CD4-positive, alpha-beta T cell treated with Interleukin-2 at 100 ng/mL for 4 hours (primary cell): ENCODE data around the gene DOK5.

ENCODE experiments used
- DNase-seq: peaks from one replicate; pipeline ENCODE4 v3.0.0-alpha.2; 2020; ENCODE audit warnings: low spot score

The DOK5 gene

GRCh38 chr20:54648421-54649142, 173.2 kb downstream of the DOK5 start:
- DNase-seq, result no peak

- peak; percentile 51 for DNase-seq
Measured at GRCh38 chr20:54649511-54649962, 174.1 kb downstream of the DOK5 start.

GRCh38 chr20:54650052-54650719, 174.8 kb downstream of the DOK5 start:
- DNase-seq, result no peak

- no peak for DNase-seq
Measured at GRCh38 chr20:54651252-54651651, 175.9 kb downstream of the DOK5 start.

DNA sequence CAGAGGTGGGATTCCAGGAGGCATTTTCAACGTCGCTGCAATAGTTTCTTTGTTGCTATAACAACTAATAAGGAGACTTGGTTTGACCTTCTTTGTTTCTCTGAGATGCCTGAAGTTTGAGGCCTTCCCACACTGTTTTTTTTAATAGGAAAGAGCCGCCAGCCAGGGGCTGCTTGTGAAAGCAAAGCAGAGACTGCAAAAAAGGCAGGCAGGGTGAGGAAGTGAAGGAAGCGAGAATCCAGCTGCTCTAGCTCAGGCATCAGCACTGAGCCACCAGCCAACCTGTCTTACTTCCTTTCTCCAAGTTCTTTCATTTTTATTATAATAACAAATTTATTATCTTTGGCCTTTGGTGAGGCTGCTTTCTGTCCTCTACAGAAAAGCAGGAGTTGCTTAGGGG, 179.1 kb downstream of the DOK5 start:
- DNase-seq, result no peak

DNA sequence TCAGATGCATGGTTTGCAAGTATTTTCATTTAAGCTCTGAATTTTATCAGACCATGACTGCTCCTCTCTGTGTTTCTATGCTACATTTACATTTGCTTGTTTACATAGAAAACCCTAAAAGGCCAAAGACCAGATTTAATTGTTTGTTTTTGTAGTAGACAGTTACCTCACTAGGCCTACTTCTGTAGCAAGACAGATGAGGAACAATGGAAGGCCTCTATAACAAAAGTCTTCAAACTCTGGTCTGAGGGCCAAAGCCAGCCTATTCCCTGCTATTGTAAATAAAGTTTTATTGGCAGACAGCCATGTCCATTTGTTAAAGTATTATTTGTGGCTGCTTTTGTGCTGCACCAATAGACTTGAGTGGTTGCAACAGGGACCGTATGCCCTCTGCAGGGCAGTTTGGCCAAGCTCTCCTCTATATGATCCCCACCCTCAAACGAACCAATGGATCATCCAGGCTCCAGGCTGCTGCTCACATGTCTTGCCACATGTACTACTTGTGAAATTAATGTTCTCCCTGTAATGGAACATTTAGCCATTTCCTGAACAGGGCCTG, 182.0 kb downstream of the DOK5 start:
- no peak for DNase-seq

DNA sequence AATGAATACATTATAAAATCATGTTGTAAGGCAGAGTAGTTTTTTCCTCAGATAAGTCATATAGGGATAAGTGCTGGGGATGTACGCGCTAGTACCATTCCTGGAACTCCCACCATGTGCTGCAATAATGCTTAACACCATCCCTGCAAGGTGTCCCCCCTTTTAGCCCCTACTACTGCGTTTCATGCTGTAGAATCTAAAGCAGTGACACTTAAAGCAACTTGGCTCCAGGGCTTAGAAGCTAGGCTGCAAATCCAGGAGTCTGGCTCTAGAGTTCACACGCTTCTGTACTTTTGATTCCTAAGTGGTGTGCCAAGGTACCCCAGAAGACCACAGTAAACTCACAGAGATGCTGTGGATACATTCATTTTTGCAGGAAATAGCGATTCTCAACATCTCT, 183.1 kb downstream of the DOK5 start:
- DNase-seq, result no peak

- no peak for DNase-seq
Measured at GRCh38 chr20:54661265-54661664, 185.9 kb downstream of the DOK5 start.

DNA sequence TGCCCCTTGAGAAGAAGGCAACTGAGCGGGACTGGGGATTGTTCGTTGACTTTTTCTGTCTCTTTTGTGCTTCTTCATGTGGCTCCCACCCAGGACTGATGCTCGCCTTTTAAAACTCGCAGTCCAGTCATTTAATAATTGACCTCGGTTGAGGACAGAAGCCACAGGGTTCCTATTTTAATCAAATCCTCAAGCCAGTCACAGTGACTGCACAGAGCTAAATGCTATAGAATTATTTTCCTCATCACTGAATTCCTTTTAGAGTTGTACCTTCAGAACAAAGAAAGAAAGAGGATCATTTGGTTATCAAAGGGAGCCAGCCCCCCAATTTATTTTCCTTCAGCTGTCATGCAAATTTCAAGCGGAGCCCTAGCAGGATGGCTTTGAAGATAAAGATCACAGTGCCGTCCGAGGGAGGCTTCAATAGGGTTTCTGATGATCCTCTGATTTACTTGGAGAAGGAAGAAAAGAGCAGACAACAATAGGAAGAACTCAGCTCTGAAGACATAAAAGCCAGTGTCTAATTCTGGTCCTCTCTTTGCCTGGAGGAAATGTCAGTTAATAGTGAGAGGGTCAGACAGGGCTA, 186.6 kb downstream of the DOK5 start:
- DNase-seq, result no peak

GRCh38 chr20:54665812-54666211, 190.4 kb downstream of the DOK5 start:
- DNase-seq, result no peak

GRCh38 chr20:54668271-54669039, 193.1 kb downstream of the DOK5 start:
- DNase-seq, result peak; percentile 12

GRCh38 chr20:54669040-54669363, 193.6 kb downstream of the DOK5 start:
- no peak for DNase-seq

DNA sequence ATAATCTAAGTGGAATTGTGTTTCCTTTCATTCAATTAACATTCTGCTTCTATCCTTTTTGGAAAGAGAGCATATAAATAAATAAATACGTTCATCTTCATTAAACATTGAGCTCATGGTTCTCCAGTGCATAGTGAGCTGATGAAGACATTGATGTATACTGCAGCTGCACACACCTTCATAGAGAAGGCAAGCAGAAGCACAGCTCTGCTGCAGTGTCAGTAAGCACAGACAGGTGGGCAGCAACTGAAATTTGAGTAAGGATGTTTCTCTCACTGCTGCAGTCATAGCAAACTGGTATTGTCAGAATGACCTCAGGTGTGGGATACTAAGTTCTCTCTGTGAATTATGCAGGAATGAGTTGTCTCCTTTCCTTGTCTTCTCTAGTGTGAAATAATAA, 202.9 kb downstream of the DOK5 start:
- no peak for DNase-seq

GRCh38 chr20:54680439-54680838, 205.0 kb downstream of the DOK5 start:
- DNase-seq, result no peak

- no peak for DNase-seq
Measured at GRCh38 chr20:54680872-54681619, 205.7 kb downstream of the DOK5 start.

DNA sequence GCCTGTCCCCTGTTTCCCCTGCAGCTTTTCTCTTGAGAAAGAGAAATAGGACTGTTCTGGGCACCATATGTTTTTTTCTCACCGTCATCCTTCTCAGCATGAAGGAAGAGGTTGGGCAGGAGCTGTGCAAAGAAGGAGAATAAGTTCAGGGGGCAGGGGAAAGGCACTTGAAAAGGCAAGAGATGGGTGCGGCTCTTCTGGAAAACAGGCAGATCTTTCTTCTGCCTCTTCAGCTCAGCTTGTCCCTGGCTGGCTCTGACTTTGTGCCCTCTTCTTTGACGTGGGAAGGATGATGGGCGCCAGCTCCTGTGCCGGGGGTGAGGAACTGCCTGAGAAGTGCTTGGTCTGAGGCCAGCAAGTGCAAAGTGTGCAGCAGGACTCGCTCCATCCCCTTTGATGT, 206.5 kb downstream of the DOK5 start:
- DNase-seq, result no peak

DNA sequence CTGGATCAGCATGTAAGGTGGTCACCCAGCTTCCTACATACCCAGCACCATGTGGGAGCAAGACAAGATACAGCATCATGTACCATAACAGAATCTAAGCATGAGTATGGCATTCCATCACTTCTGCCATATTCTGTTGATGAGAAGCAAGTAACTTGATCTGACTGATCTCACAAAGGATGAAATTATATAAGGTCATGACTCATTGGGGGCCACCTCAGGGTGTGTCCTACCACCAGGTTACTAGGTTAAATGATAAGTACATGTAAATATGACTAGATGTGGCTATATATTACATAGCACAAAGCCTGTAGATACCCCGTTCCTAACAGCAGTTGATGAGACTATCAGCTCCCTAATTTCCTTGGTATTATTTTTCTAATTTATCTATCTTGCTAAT, 213.1 kb downstream of the DOK5 start:
- no peak for DNase-seq

GRCh38 chr20:54690323-54690722, 214.9 kb downstream of the DOK5 start:
- no peak for DNase-seq

GRCh38 chr20:54691327-54691726, 215.9 kb downstream of the DOK5 start:
- no peak for DNase-seq

DNA sequence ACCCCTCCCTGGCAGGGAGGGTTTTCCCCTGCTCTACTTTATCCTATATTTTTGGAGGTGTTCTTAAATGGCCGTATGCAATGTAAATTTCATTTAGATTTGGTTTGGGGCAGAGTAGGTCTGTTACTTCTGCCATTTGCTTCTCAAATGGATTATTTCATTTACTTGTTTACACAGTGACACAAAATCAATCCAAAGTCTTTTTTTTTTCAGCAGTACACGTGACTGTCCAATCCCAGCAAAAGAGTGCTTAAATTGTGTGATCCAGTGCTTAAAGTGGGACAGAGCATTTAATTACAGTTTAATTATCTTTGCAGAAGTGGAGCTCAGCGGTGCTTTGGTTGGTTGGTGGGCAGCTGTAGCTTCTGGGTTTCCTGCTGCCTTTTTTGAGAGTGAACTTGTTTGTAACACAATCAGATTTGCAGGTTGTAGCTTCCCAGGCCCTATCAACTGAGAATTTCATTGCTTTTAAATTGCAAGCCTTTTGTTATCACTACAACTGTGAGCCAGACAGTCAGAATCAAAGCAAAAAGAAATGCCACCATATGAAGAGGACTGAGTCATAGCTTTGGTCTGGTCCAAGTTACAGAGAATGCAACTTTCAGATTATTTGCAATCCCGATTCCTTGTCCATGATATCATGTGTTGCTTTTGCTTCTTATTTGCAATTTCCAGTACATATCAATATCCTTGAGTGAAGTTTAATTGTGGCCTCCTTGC, 216.9 kb downstream of the DOK5 start:
- DNase-seq, result no peak

DNA sequence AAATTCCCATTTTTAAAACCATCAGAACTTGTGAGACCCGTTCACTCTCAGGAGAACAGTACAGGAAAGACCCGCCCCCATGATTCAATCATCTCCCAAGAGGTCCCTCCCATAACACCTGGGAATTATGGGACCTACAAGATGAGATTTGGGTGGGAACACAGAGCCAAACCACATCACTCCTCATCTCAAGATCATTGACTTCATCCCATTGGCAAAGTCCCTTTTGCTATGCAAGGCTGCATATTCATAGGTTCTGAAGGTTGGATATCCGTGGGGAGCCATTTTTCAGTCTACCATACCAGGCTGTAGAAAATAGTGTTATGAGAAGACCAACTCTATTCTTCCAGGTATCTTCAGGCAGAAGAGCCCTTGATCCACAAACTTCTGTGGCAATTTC, 219.1 kb downstream of the DOK5 start:
- no peak for DNase-seq
